ENCODE results near the gene DHX16.

- TF ChIP-seq, protein P1, sequence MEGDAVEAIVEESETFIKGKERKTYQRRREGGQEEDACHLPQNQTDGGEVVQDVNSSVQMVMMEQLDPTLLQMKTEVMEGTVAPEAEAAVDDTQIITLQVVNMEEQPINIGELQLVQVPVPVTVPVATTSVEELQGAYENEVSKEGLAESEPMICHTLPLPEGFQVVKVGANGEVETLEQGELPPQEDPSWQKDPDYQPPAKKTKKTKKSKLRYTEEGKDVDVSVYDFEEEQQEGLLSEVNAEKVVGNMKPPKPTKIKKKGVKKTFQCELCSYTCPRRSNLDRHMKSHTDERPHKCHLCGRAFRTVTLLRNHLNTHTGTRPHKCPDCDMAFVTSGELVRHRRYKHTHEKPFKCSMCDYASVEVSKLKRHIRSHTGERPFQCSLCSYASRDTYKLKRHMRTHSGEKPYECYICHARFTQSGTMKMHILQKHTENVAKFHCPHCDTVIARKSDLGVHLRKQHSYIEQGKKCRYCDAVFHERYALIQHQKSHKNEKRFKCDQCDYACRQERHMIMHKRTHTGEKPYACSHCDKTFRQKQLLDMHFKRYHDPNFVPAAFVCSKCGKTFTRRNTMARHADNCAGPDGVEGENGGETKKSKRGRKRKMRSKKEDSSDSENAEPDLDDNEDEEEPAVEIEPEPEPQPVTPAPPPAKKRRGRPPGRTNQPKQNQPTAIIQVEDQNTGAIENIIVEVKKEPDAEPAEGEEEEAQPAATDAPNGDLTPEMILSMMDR (IDR thresholded peaks at IDR 0.05; ENCODE audit: low read length): peak; percentile 96
- no peak for TF ChIP-seq EZH2 (IDR thresholded peaks at IDR 0.05; ENCODE audit: borderline replicate concordance, low read length)
Measured at GRCh38 chr6:30678964-30679726, 6.3 kb upstream of the DHX16 start.

Data from OCI-LY1 (cell line).